Prostate gland (tissue), 2 donors: ENCODE results near the gene SLC22A17. TPM values are rescaled to one million over a fixed set of nuclear protein-coding genes. Genes with fewer than 3 reads are reported as not detected.

ENCODE experiments used
- DNase-seq: peaks from one replicate; pipeline ENCODE4 v3.0.0-alpha.2; 2019; ENCODE audit warnings: low spot score
- H3K27ac ChIP-seq, 2 donors: fragments of 200-600 bp; sonication (generic); 2 replicates each; pipeline ENCODE4 v1.5.1; 2017 to 2019
- H3K27me3 ChIP-seq: fragments of 200-600 bp; sonication (generic); replicated peaks from 2 replicates; pipeline ENCODE4 v1.5.1; 2019; ENCODE audit not compliant: insufficient read depth
- H3K36me3 ChIP-seq, 2 donors: fragments of 200-600 bp; sonication (generic); 1 replicate in 1 of 2; 2 replicates in 1 of 2; pipeline versions ENCODE4 v1.5.1 to v1.8.1; 2017 to 2019
- H3K4me1 ChIP-seq: fragments of 200-600 bp; sonication (generic); replicated peaks from 2 replicates; pipeline ENCODE4 v1.5.1; 2019
- H3K4me3 ChIP-seq, 2 donors: fragments of 200-600 bp; sonication (generic); 2 replicates each; pipeline ENCODE4 v1.5.1; 2017 to 2019
- H3K9me3 ChIP-seq: fragments of 200-600 bp; sonication (generic); 2 replicates; pipeline ENCODE4 v1.5.1; 2017
- CTCF ChIP-seq, 4 experiments: fragments of 200-600 bp in 2 of 4; fragments of 450-650 bp in 2 of 4; sonication (generic) in 2 of 4; IDR thresholded peaks; 1 replicate in 3 of 4; 2 replicates in 1 of 4; pipeline ENCODE4 v1.5.1; 2016 to 2019; ENCODE audit warnings: antibody characterized with exemption in 4 of 4, mild to moderate bottlenecking in 2 of 4, moderate library complexity in 2 of 4
- POLR2A ChIP-seq: fragments of 450-650 bp; IDR thresholded peaks from one replicate; pipeline ENCODE4 v1.6.1; 2016; ENCODE audit warnings: antibody characterized with exemption, mild to moderate bottlenecking
- POLR2AphosphoS5 ChIP-seq: sonication (generic); formaldehyde crosslinking; IDR thresholded peaks from one replicate; pipeline ENCODE4 v1.6.1; 2017; ENCODE audit warnings: antibody characterized with exemption
- WGBS: methylation state at CpG from one replicate; pipeline ENCODE4 v1.1.5; 2018; 5-methylcytosine and 5-hydroxymethylcytosine counted together
- intact Hi-C: fragments of 100-400 bp; cut with DNase I; formaldehyde crosslinking; loops from one replicate; pipeline ENCODE4 v1.14.2; 2022
- total RNA-seq, 2 donors: library from RNA; depleted of rRNA; stranded (reverse); fragments of >200 nt; gene quantifications; one replicate each; pipeline ENCODE4 v1.1.0, GENCODE V29; 2016

The SLC22A17 gene
- total RNA-seq, 2 donors from 2014 or later: 207 to 351 TPM

- WGBS: 81% methylated on average over 7 of the region's 7 CpGs
- DNase-seq: no peak
- TF ChIP-seq POLR2AphosphoS5 (no peak), POLR2A (no peak), CTCF (IDR thresholded peaks at IDR 0.05) (no peak)
- Histone ChIP-seq H3K27ac (no peak overlapping the region), H3K4me1 (no peaks in the 10 kb centered on the region), H3K9me3 (no peaks in the 10 kb centered on the region), H3K4me3 (no peak overlapping the region), H3K36me3 (peaks cover 0 to 7% of the 10 kb centered on the region in 2 donors), H3K27me3 (no peaks in the 10 kb centered on the region)
- intact Hi-C loops: loop anchor here (5.0 to 10.0 kb wide), 2 partner anchors 142 to 240 kb away; partner anchors contain the start of genes AP1G2 and NGDN
These were observed 27.7 kb downstream of the SLC22A17 start for GRCh38 chr14:23324993-23325392.

- Histone ChIP-seq H3K36me3 (peaks cover 0 to 7% of the 10 kb centered on the region in 2 donors), H3K4me3 (no peak overlapping the region), H3K9me3 (no peaks in the 10 kb centered on the region), H3K27me3 (no peaks in the 10 kb centered on the region), H3K4me1 (no peaks in the 10 kb centered on the region), H3K27ac (no peak overlapping the region)
- intact Hi-C loops: loop anchor here (5.0 to 10.0 kb wide), 2 partner anchors 143 to 240 kb away; partner anchors contain the start of genes AP1G2 and NGDN
- WGBS: 55% methylated on average over 2 of the region's 2 CpGs
- DNase-seq: no peak
- TF ChIP-seq CTCF (IDR thresholded peaks at IDR 0.05) (no peak), POLR2AphosphoS5 (no peak), POLR2A (no peak)
These were observed 28.2 kb downstream of the SLC22A17 start for GRCh38 chr14:23324455-23324846.

GRCh38 chr14:23323838-23324454, 28.7 kb downstream of the SLC22A17 start:
- Histone ChIP-seq H3K27me3 (no peaks in the 10 kb centered on the region), H3K27ac (no peak overlapping the region), H3K4me3 (no peak overlapping the region), H3K36me3 (peaks cover 0 to 7% of the 10 kb centered on the region in 2 donors), H3K9me3 (no peaks in the 10 kb centered on the region), H3K4me1 (no peaks in the 10 kb centered on the region)
- no peak for TF ChIP-seq POLR2AphosphoS5
- no peak for TF ChIP-seq CTCF (IDR thresholded peaks at IDR 0.05)
- TF ChIP-seq POLR2A: no peak
- WGBS: 82% methylated on average over 18 of the region's 18 CpGs
- DNase-seq: no peak
- intact Hi-C loops: loop anchor here (5.0 to 10.0 kb wide), 2 partner anchors 143 to 241 kb away; partner anchors contain the start of genes AP1G2 and NGDN

- H3K27ac ChIP-seq: peak overlapping the region; percentile 98
- H3K4me3 ChIP-seq: peak overlapping the region; percentile 96 to 98
- no peak for DNase-seq
- peaks cover 0 to 7% of the 10 kb centered on the region in 2 donors for H3K36me3 ChIP-seq
- TF ChIP-seq POLR2AphosphoS5 (no peak), CTCF (IDR thresholded peaks at IDR 0.05) (no peak), POLR2A (no peak)
- H3K9me3 ChIP-seq: no peaks in the 10 kb centered on the region
- intact Hi-C loops: loop anchor here (5.0 to 10.0 kb wide), 2 partner anchors 144 to 242 kb away; partner anchors contain the start of genes AP1G2 and NGDN
- no peaks in the 10 kb centered on the region for H3K27me3 ChIP-seq
- 39% methylated on average over 10 of the region's 10 CpGs for WGBS
- no peaks in the 10 kb centered on the region for H3K4me1 ChIP-seq
These were observed 29.8 kb downstream of the SLC22A17 start for GRCh38 chr14:23322568-23323517.
